GM19397 (cell line): Measurements from ENCODE around the gene CABP7.

ENCODE experiments used
- ATAC-seq: cut with Tn5 transposase; IDR thresholded peaks from one replicate; pipeline ENCODE4 v1.9.1; 2021; ENCODE audit warnings: mild to moderate bottlenecking, moderate library complexity; ENCODE audit not compliant: unreplicated experiment

The CABP7 gene

DNA sequence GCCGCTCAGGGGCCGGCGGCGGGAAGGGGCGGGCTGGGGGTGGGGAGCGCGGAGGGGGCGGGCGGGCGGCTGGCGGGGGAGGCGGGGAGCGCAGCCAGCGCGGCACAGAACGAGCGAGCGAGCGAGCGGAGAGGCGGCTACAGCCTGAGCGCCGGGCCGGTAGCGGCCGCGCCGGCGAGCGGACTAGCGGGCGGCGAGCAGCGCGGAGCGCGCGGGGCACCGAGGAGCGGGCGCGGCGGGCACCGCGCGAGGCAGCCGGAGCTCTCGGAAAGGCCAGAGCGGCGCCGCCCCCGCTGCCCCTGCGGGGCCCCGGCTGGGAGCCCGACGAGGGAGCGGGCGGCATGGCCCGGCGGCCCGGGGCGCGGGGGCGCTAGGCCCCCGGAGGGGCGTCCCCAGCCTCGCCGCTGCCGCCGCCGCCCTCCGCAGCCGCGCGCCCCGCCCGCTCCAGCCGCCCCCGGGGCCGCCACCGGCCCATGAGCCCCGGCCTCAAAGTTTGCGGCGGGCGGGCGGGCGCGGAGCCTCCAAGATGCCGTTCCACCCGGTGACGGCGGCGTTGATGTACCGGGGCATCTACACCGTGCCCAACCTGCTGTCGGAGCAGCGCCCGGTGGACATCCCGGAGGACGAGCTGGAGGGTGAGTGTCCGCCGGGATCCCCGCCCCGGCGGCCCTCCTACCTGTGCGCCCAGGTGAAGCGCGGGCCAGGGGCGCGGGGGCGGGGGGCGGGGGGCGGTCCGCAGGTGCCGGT lies at the start of gene CABP7:
Gene CABP7 (plus strand): TSS at position 105 of the 747 bp plus-strand sequence. CDS start 422 bp downstream, at position 527.
- no peak for ATAC-seq

DNA sequence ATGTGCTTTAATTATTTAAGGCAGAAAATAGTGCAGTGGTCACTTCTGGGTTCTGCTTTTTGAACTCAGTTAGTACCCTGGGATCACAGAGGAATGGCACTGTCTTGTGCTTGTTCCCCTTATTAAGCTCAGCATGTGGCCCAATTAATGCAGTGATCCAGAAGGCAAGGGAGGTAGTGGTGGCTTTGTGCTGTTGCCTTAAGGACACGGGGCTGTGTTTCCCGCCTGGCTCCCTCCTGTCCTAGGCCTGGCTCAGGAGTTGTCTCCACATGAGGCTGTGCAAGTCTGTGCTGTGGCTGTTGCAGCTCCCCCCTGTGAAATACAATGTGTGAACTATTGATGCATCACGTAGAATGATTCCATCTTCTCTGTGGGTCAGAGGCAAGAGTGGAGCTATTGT lies 49.2 kb upstream of the CABP7 start:
- ATAC-seq = no peak

DNA sequence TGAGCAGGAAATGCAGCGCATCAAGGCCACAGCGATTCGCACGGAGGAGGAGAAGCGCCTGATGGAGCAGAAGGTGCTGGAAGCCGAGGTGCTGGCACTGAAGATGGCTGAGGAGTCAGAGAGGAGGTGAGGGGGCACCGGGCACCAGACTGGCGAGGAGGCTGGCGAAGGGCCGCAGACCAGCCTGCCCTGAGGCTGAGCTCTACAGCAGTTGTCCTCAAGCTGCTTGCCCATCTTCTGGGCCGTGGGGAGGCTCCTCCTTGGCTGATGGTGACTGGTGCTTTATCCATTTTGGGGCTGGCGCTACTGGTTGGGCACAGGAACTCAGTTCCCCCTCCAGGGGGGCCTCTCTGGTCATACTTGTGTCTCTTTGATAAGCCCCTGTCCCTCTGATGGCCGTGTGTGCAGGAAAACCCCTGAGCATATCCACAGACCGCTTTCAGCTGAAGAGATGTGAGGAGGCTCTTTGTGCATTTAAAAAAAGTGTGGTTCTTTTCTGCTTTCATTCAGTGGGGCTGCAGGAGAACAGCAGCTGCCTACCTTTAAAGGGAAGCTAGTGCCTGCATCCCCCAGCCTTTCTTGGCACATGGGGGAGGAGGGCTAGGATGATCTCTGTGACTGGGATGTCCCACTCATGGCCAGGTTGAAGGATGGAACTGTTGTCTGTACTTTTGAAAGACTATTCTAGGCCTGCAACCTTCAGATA lies 46.3 kb upstream of the CABP7 start:
- no peak for ATAC-seq

DNA sequence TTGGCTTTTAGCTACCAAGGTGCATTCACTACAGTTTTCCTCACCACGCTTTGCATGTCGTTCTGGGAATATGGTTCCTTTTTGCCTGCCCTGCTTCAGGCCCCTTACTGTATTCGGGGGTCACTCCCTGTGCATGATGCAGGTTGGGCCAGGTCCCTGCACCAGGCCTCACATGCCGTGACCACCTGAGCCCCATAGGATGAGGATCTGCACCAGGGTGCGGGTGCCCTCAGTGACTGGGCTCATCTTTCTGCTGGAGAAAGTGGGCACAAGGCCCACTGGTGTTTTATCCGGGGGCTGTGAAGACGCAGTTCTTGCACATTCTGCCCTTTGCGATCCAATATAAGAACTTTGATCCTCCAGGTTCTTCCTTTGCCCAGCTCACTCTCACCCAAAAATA lies 45.7 kb upstream of the CABP7 start:
- ATAC-seq = no peak

DNA sequence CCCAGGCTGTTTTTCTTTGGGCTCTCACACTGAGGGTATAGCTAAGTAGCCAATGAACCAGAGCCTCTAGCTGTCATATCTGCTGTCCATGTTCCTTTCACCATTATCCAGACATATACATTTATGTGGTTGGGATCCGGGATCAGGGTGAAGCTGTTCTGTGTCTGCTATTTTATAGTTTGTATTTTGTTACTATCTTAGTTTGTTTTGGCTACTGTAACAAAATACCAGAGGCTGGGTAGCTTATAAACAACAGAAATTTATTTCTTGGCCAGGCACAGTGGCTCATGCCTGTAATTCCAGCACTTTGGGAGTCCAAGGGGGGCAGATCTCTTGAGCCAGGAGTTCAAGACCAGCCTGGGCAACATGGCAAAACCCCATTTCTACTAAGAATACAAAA lies 40.5 kb upstream of the CABP7 start:
- no peak for ATAC-seq

DNA sequence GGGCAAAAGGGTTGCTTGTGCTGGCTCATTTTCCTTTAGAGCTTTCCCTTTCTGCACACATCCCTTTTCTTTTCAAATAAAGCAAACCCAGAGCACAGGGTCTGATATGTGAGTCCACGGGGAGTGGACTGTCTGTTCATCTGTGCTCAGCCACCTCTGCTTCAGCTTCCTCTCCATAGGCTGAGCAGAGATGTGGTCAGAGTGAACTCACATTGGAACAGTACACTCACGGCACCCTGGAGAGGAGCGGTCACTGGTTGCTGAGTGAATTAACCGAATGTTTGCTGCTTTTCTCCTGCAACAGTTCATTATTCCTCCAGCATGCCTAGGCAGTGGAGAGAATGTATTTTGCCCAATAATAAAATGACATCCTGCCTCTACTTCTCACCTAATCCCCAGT lies 36.3 kb upstream of the CABP7 start:
- no peak for ATAC-seq

DNA sequence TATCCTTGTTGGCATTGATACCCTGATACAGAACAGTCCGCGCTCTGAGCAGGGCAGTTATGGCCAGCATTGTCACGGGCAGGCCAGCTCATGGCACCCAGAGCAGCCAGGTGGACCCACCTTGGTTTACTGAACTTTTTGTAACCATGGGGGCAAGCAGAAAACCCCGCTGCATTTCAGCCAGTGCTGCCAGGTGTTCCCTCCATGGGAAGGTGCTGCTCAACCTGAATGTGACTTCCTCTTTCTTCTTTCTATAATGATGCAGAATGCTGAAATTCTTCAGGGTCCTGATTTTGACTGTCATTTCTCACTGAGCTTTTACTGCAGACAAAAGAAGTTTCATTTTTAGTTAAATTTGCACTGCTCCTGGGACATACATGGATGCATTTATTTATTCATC lies 35.6 kb upstream of the CABP7 start:
- no peak for ATAC-seq

DNA sequence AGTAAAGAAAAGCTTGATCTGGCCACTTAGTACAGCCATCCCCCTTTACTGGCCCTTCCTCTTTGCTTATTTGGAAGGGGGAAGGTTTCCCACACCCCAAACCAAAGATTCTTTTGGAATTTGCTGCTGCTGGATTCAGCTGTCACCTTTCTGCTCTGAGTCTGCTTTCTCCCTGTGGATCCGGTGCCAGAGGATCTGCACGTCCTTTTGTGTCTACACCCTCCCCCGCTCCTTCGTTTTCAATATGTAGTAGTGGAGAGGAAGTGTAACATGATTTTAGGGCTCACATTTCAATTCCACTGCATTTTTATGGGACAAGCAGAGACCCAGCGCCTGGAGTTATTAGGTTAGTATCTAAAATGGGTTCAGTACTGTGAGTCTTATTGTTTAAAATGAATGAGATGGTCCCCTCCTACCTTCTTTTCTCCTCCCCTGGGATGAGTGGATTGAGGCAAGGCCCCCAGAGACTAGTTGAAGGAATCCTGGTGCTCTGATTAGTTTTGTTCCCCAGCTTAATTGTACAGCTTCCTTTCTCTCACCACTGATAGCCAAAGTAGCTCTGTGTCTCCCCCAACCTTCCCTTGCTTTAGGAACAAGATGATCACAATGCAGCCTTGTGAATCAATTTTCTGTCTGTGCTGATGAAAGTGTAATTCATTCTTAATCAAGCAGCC lies 30.5 kb upstream of the CABP7 start:
- no peak for ATAC-seq

DNA sequence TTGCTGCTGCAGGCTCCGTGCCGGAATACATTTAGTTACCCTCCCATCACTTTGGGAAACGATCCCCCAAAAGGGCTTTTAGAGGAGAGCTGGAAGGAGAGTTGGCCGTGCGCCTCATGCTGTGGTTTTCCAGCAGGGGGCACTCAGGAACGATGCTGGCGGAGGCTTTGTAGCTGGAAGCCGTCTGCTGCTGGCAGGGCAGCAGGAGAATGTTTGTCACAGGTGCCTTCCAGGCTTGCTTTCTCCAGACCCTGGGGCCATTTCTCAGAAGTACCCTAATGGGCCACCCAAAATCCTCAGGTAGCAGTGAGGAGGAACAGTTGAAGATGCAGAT lies 30.0 kb upstream of the CABP7 start:
- no peak for ATAC-seq

DNA sequence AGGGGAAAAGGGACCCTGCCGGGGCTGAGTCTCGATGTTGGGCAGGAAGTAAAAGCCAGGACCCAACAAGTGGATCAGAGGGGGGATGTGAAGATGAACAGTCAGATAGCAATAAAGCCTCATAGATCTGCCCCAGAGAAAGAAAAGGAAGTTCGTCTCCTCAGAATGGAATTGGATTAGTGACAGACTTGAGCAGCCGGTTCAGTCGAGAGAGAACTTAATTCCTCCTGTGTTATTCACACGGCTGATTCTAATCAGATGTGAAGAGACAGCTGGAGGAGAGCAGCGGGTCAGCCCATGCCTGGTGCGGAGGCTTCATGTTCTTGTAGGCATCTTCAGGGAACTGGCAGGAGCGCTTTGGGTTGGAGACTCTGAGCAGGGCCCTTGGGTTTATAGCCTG lies 29.3 kb upstream of the CABP7 start:
- ATAC-seq = no peak

DNA sequence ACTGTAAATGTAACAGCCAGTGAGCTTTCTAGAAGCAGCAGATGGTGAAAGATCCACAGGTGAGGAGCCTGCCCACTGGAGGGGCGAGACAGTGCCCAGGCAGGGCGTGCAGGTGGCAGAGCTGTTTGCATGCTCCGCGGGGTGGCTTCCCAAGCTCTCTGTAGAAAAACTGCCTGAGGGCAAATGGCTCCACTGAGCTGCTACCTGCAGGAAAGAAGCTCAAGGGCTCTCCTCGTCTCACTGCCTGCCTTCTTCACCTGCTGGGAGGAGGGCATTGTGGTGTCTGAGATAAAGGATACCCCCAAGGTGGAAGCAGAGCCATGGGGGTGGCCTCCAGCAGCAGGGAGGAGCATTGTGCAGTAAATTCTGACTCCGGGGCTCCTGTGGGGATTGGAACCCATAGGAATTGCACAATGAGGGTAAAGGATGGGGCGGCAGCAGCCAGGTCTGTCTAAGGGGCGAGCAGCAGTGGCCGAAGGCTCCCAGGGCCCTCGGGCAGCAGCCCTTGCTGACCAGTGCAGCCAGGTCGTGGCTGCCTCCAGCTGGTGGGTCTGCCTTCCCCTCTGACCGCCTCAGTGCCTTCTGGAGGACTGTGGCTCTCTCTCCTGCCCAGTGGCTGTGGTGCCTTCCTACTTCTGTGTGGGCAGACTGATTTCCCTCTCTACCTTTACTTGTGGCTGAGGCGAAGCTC lies 28.0 kb upstream of the CABP7 start:
- no peak for ATAC-seq

DNA sequence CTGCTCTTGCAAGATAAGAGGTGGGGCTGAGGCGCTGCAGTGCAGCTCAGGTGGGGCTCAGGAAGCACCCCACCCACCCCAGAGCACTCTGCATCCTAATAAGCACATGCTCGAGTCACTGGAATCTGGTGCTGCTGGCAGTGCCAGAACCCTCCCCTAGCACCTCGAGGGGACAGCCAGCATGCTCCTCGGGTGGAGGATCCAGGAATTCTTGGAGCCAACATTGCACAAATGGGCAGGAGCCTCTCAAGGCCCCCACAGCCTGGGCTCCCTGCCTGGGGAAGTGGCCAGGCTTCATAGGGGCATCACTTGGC lies 27.5 kb upstream of the CABP7 start:
- no peak for ATAC-seq

DNA sequence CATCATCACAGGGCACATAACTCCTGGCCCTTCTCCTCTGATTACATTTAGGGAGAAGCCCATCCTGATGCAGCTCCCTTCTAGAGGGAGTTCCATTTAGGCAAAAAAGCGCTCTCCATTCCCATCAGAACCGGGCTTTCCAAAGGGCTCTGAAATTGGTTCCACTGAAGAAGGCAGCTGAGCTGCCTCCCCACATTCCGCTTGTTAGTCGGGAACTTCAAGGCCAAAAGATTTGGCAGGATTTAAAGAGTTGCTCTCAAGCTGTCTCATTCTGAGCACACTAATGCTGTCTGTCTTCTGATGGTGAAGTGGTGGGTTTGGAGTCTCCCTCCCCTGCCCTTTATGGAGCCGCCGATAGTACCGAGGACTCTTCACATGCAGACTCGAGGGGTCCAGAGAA lies 26.6 kb upstream of the CABP7 start:
- ATAC-seq = no peak

DNA sequence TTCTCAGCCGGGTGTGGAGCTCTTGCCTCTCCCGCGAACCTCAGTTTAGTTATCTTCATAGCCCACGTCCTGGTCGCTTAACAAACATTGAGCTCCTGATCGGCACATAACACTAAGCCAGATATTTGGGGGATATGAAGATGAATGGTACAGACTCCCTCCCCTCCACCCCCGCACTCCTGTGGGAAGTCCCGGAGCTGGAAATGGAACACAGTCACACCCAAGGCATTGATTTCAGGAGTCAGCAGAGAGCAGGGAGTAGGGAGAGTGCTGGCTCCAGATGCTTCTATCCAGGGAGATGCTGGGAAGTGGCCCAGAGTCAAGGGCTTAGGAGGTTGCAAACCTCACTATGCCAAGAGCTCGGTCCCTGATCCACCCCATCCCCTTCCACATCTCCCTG lies 26.1 kb upstream of the CABP7 start:
- no peak for ATAC-seq

DNA sequence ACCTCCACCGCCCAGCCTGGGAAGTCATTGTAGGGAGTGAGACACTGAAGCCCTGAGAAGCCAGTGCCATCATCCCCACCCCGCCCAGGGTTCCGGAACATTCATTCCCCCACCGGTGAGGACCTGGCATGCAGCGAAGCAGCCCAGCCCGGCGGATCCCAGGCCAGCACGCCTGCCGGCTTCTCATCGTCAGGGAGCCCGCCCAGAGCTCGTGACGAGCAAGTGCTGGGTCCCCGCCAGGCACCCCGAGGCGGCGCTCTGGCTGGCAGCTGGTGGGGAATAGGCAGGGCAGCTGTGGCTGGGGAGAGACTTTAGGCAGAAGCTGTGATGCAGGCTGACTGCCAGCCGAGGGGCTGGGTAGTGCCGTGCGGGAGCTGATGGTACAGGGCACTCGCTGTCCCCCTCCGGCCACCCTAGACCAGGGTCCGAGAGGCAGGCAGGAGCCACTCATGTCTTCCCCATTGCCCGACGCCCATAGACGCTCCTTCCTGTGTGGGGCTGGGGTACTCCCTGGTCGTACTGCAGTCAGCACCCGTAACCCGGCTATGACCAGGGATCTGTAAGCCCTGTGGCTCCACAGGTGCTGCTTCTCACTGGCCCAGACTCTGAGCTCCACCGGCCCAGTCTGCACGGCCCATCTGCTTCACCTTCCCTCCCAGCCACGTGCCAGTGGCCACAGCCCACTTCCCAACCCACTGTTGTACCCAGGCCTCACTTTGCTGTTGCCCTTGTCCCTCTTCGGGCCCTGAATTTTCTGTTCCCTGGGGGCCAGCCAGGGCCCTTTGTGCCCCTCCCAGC lies 24.5 kb upstream of the CABP7 start:
- no peak for ATAC-seq

DNA sequence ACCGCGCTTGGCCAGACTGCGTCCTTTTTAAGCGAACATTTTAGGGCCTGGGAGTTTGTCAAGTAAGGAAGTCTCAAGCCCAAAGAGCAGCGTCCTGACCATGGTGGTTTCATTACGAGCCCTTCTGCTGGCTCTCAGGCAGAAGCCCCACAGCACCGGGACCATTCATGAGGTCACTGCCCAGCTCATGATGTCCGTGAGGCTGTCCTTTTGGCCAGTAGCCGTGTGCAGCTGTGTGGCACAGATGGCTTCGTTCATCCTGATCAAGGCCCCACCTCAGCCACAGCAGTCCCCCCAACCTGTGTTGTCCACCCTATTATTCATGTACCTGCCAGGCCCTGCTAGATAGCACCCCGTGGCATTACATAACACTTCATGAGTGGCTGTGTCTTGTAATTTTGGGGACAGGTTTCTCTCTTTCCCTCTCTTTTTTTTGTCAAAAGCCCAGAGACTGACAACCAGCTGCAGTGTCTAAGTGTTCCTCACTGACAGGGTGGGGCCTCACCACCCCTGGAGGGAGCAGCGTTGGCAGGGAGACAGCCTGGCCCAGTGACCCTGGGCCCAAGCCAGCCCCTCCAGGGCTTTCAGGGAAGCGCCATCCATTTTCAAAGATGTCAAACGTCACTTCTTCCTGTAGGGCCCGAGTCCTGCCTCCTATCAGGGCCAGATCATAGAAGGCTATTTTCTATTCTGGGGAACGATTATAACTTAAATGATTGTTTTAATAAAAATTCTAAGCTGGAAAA lies 21.8 kb upstream of the CABP7 start:
- no peak for ATAC-seq

DNA sequence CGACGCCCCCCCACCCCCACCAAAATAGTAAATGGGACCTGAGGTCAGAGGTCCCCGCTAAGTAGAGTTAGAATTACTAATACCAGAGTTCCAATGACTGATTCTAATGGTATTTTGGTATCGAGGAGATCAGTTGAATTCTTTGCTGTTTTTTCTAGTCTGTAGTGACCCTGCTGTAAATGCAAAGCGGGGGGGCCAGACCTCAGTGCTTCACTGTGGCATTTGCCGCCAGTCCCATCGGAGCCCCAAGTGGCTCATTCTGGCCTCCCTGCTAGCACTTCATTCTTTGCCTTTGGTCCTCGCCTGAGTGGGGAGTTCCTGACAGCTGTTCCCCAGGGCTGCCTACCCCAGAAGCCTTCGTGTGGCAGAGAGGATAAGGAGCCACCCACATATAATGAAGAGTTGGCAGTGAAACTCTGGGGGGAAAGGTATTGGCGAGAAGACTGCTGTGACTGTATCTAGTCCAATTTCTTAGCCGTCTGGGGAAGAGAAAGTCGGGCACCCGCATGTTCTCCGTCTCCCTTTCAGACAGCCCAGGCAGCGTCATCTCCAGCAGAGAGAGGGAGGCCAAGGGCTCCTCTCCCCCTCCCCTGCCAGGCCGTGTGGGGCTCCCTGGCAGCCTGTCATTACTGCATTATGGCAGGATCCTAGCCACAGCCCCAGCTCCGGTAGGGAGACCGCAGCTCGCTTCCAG lies 19.4 kb upstream of the CABP7 start:
- no peak for ATAC-seq

DNA sequence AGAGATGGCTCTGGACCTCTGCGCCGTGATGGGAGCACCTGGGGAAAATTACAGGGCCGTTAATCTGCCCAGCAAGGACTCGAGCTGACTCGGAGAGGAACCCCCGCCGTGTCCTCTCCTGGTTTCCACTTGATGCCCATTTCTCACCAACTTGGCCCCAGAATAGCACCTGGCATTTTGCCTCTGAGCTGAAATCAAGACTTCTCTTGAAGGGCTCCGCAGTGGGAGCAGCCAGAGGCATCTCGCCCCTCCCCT lies 19.0 kb upstream of the CABP7 start:
- ATAC-seq = no peak

DNA sequence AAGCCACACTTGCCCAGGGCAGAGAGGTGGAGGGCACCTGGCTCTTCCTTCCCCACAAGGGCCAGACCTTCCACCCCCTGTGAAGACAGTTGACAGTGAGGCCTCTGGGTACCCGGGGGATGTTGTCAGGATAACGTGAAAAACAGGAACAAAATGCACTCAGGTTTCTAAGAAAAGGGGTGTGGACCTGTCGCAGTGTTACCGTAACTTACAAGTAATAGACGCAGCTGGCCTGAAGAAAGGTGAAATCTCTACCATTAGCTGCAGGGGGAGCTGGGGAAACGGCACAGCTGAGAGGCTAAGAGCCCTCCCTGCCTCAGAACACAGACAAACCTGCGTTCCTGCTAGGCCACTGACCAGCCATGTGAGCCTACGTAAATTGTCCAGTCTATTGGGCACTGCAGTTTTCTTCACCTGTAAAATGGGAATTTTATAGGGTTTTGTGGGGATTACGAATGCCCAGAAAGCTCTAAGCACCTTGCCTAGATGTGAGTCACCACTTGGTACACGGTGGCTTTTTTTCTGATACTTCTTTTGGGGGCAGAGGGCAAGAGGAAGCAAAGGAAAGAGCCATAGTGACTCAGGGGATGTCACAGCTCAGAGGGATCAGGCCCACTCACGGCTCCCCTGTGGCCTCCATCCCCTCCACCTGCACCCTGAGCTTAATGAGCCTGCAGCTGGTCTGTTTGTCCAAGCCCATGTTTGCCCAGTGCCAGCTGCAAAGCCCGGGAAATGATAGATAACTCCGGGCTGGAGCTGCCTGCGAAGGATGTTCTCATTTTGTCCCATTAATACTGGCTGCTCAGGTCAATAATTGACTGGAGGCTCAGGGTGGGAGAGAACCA lies 18.4 kb upstream of the CABP7 start:
- ATAC-seq = no peak
